Neural progenitor cell (in vitro differentiated cells): ENCODE results near the gene PRDX2. TPM values are rescaled to one million over a fixed set of nuclear protein-coding genes. Genes with fewer than 3 reads are reported as not detected.

Source experiments
- DNase-seq: peaks from one replicate; pipeline ENCODE4 v3.0.0-alpha.2; 2016; ENCODE audit warnings: low spot score
- H2AFZ ChIP-seq: fragments of 200-600 bp; sonication (generic); replicated peaks from 2 replicates; pipeline ENCODE4 v1.6.1; 2016; ENCODE audit warnings: antibody characterized with exemption
- H3F3A ChIP-seq: fragments of 200-600 bp; sonication (generic); 2 replicates; pipeline ENCODE4 v1.6.1; 2016; ENCODE audit warnings: antibody characterized with exemption, low read depth
- H3K27ac ChIP-seq: fragments of 200-600 bp; sonication (generic); 2 replicates; pipeline ENCODE4 v1.5.1; 2016; ENCODE audit warnings: mild to moderate bottlenecking
- H3K27me3 ChIP-seq: fragments of 200-600 bp; sonication (generic); 2 replicates; pipeline ENCODE4 v1.6.1; 2016; ENCODE audit warnings: mild to moderate bottlenecking, moderate library complexity
- H3K36me3 ChIP-seq: fragments of 200-600 bp; sonication (generic); 2 replicates; pipeline ENCODE4 v1.5.1; 2016
- H3K4me1 ChIP-seq: fragments of 200-600 bp; sonication (generic); 2 replicates; pipeline ENCODE4 v1.6.1; 2016; ENCODE audit warnings: mixed run types
- H3K4me2 ChIP-seq: fragments of 200-600 bp; sonication (generic); 2 replicates; pipeline ENCODE4 v1.6.1; 2016
- H3K4me3 ChIP-seq: fragments of 200-600 bp; sonication (generic); 2 replicates; pipeline ENCODE4 v1.5.1; 2016
- H3K79me2 ChIP-seq: fragments of 200-600 bp; sonication (generic); 2 replicates; pipeline ENCODE4 v1.6.1; 2016; ENCODE audit warnings: low read depth
- H3K9ac ChIP-seq: fragments of 200-600 bp; sonication (generic); 2 replicates; pipeline ENCODE4 v1.6.1; 2016
- H3K9me3 ChIP-seq: fragments of 200-600 bp; sonication (generic); 2 replicates; pipeline ENCODE4 v1.5.1; 2016; ENCODE audit warnings: low read depth
- H4K20me1 ChIP-seq: fragments of 200-600 bp; sonication (generic); 2 replicates; pipeline ENCODE4 v1.6.1; 2016; ENCODE audit warnings: low read depth
- H3K27ac Mint-ChIP-seq: 3 replicates; pipeline ENCODE4 v1.8.0; 2021; ENCODE audit warnings: mixed read lengths
- H3K27me3 Mint-ChIP-seq: 2 replicates; pipeline ENCODE4 v1.8.0; 2022; ENCODE audit warnings: low read depth, mild to moderate bottlenecking, inconsistent platforms, moderate library complexity, mixed read lengths; ENCODE audit not compliant: insufficient read depth
- H3K36me3 Mint-ChIP-seq: 3 replicates; pipeline ENCODE4 v1.8.0; 2021; ENCODE audit warnings: mixed read lengths
- H3K4me1 Mint-ChIP-seq: 3 replicates; pipeline ENCODE4 v1.8.0; 2021; ENCODE audit warnings: mixed read lengths
- H3K4me3 Mint-ChIP-seq: 3 replicates; pipeline ENCODE4 v1.8.0; 2021; ENCODE audit warnings: mild to moderate bottlenecking, moderate library complexity, mixed read lengths
- H3K9me3 Mint-ChIP-seq: 3 replicates; pipeline ENCODE4 v1.8.0; 2020; ENCODE audit warnings: mixed read lengths
- CTCF ChIP-seq: fragments of 200-600 bp; sonication (generic); IDR thresholded peaks from 2 replicates; pipeline ENCODE4 v1.5.1; 2017; ENCODE audit warnings: antibody characterized with exemption, mild to moderate bottlenecking
- EZH2 ChIP-seq: fragments of 200-600 bp; sonication (generic); IDR thresholded peaks from 2 replicates; pipeline ENCODE4 v1.6.1; 2017; ENCODE audit warnings: antibody characterized with exemption, mild to moderate bottlenecking, moderate library complexity
- EZH2phosphoT487 ChIP-seq: fragments of 200-600 bp; sonication (generic); IDR thresholded peaks from 2 replicates; pipeline ENCODE4 v1.6.1; 2017; ENCODE audit warnings: antibody characterized with exemption
- total RNA-seq: library from RNA; depleted of rRNA; stranded (reverse); fragments of >200 nt; gene quantifications from 2 replicates; pipeline ENCODE4 v1.2.3, GENCODE V29; 2015; ENCODE audit warnings: low replicate concordance

PRDX2 gene
- total RNA-seq, 1 donor from 2014 or later, result 463 TPM

- H3K27me3 ChIP-seq, result no peaks in the 10 kb centered on the region
- no peak for DNase-seq
- no peaks in the 10 kb centered on the region for H3K79me2 ChIP-seq
- H3K4me1 ChIP-seq, result peaks cover 31% of the 10 kb centered on the region
- H3K4me2 ChIP-seq, result peak overlapping the region; percentile 99
- peak overlapping the region; percentile 30 for H2AFZ ChIP-seq
- Mint-ChIP-seq H3K27me3 (peaks cover 14% of the 10 kb centered on the region), H3K36me3 (no peaks in the 10 kb centered on the region), H3K4me1 (peaks cover 35% of the 10 kb centered on the region), H3K9me3 (peaks cover 2% of the 10 kb centered on the region), H3K27ac (peak overlapping the region; percentile 100), H3K4me3 (peak overlapping the region; percentile 90)
- peak overlapping the region; percentile 66 for H3K4me3 ChIP-seq
- no peaks in the 10 kb centered on the region for H3K36me3 ChIP-seq
- H4K20me1 ChIP-seq, result no peaks in the 10 kb centered on the region
- TF ChIP-seq CTCF (no peak), EZH2 (no peak), EZH2phosphoT487 (no peak)
- no peaks in the 10 kb centered on the region for H3K9me3 ChIP-seq
- H3F3A ChIP-seq, result peaks cover 63% of the 10 kb centered on the region
- H3K27ac ChIP-seq, result no peak overlapping the region
- no peak overlapping the region for H3K9ac ChIP-seq
Observed at GRCh38 chr19:12782174-12782423, 19.5 kb downstream of the PRDX2 start.

- peak overlapping the region; percentile 52 for H2AFZ ChIP-seq
- no peaks in the 10 kb centered on the region for H4K20me1 ChIP-seq
- no peak overlapping the region for H3K9ac ChIP-seq
- H3K27me3 ChIP-seq, result peaks cover 8% of the 10 kb centered on the region
- TF ChIP-seq CTCF (peak; percentile 26), EZH2phosphoT487 (no peak)
- no peaks in the 10 kb centered on the region for H3K79me2 ChIP-seq
- H3K9me3 Mint-ChIP-seq, result peaks cover 2% of the 10 kb centered on the region
- peak overlapping the region; percentile 70 for H3K27ac Mint-ChIP-seq
- peak overlapping the region; percentile 91 for H3K4me2 ChIP-seq
- H3K4me3 ChIP-seq, result peak overlapping the region; percentile 60
- H3K36me3 Mint-ChIP-seq, result peaks cover 3% of the 10 kb centered on the region
- no peaks in the 10 kb centered on the region for H3K9me3 ChIP-seq
- H3K36me3 ChIP-seq, result no peaks in the 10 kb centered on the region
- peak; percentile 45 for DNase-seq
- H3F3A ChIP-seq, result peaks cover 59% of the 10 kb centered on the region
- H3K27ac ChIP-seq, result no peak overlapping the region
- peak overlapping the region; percentile 84 for H3K4me3 Mint-ChIP-seq
- peaks cover 38% of the 10 kb centered on the region for H3K4me1 Mint-ChIP-seq
- peaks cover 35% of the 10 kb centered on the region for H3K4me1 ChIP-seq
- H3K27me3 Mint-ChIP-seq, result peaks cover 16% of the 10 kb centered on the region
Observed at GRCh38 chr19:12779162-12779993, 22.2 kb downstream of the PRDX2 start.

- H2AFZ ChIP-seq, result peak overlapping the region; percentile 52
- Mint-ChIP-seq H3K27ac (no peak overlapping the region), H3K4me1 (peaks cover 38% of the 10 kb centered on the region), H3K27me3 (peaks cover 16% of the 10 kb centered on the region), H3K4me3 (peak overlapping the region; percentile 84), H3K9me3 (peaks cover 2% of the 10 kb centered on the region), H3K36me3 (peaks cover 4% of the 10 kb centered on the region)
- H3K79me2 ChIP-seq, result no peaks in the 10 kb centered on the region
- peaks cover 59% of the 10 kb centered on the region for H3F3A ChIP-seq
- peaks cover 10% of the 10 kb centered on the region for H3K27me3 ChIP-seq
- no peak for DNase-seq
- no peaks in the 10 kb centered on the region for H3K9me3 ChIP-seq
- no peaks in the 10 kb centered on the region for H4K20me1 ChIP-seq
- peak overlapping the region; percentile 91 for H3K4me2 ChIP-seq
- H3K27ac ChIP-seq, result no peak overlapping the region
- H3K9ac ChIP-seq, result no peak overlapping the region
- no peaks in the 10 kb centered on the region for H3K36me3 ChIP-seq
- H3K4me1 ChIP-seq, result peaks cover 35% of the 10 kb centered on the region
- H3K4me3 ChIP-seq, result peak overlapping the region; percentile 60
- TF ChIP-seq EZH2phosphoT487 (no peak), CTCF (no peak), EZH2 (no peak)
Observed at GRCh38 chr19:12778905-12779161, 22.8 kb downstream of the PRDX2 start.
